GM23338 (cell line): ENCODE data around the gene TRUB1. TPM values are rescaled to one million over a fixed set of nuclear protein-coding genes. Genes with fewer than 3 reads are reported as not detected.

Experiments
- ATAC-seq: fragments of 200-7000 bp; cut with Tn5 transposase; 3 replicates; pipeline ENCODE4 v1.9.1; 2020
- DNase-seq: peaks from one replicate; pipeline ENCODE4 v3.0.0-alpha.2; 2015; ENCODE audit warnings: low spot score
- H2AFZ ChIP-seq: fragments of 200-600 bp; sonication (generic); 2 replicates; pipeline ENCODE4 v1.8.0; 2016; ENCODE audit warnings: antibody characterized with exemption, mild to moderate bottlenecking, moderate library complexity
- H3F3A ChIP-seq: fragments of 200-600 bp; sonication (generic); replicated peaks from 2 replicates; pipeline ENCODE4 v1.8.0; 2017; ENCODE audit warnings: antibody characterized with exemption, mixed run types, low read depth
- H3K27ac ChIP-seq: fragments of 200-600 bp; sonication (generic); 2 replicates; pipeline ENCODE4 v1.6.1; 2016; ENCODE audit warnings: low read depth
- H3K27me3 ChIP-seq: fragments of 200-600 bp; sonication (generic); 2 replicates; pipeline ENCODE4 v1.8.0; 2016; ENCODE audit warnings: mild to moderate bottlenecking, mixed run types, moderate library complexity; ENCODE audit not compliant: insufficient read depth
- H3K36me3 ChIP-seq: fragments of 200-600 bp; sonication (generic); 2 replicates; pipeline ENCODE4 v1.8.0; 2016; ENCODE audit warnings: mild to moderate bottlenecking; ENCODE audit not compliant: insufficient read depth
- H3K4me1 ChIP-seq: fragments of 200-600 bp; sonication (generic); 2 replicates; pipeline ENCODE4 v1.8.0; 2016; ENCODE audit warnings: mild to moderate bottlenecking, moderate library complexity; ENCODE audit not compliant: insufficient read depth
- H3K4me2 ChIP-seq: fragments of 200-600 bp; sonication (generic); 2 replicates; pipeline ENCODE4 v1.7.1; 2017; ENCODE audit warnings: mixed run types
- H3K4me3 ChIP-seq: fragments of 200-600 bp; sonication (generic); 2 replicates; pipeline ENCODE4 v1.6.1; 2016; ENCODE audit warnings: mixed run types
- H3K79me2 ChIP-seq: fragments of 200-600 bp; sonication (generic); replicated peaks from 2 replicates; pipeline ENCODE4 v1.8.0; 2017; ENCODE audit warnings: mild to moderate bottlenecking; ENCODE audit not compliant: insufficient read depth
- H3K9me2 ChIP-seq: fragments of 200-600 bp; sonication (generic); 2 replicates; pipeline ENCODE4 v1.8.0; 2017; ENCODE audit not compliant: insufficient read depth
- H4K20me1 ChIP-seq: fragments of 200-600 bp; sonication (generic); replicated peaks from 2 replicates; pipeline ENCODE4 v1.8.0; 2017; ENCODE audit warnings: mild to moderate bottlenecking; ENCODE audit not compliant: insufficient read depth
- H3K27ac Mint-ChIP-seq: 2 replicates; pipeline ENCODE4 v1.8.0; 2020; ENCODE audit warnings: inconsistent platforms, mild to moderate bottlenecking, moderate library complexity, mixed read lengths
- H3K27me3 Mint-ChIP-seq: 3 replicates; pipeline ENCODE4 v1.8.0; 2022; ENCODE audit warnings: low read depth, mild to moderate bottlenecking, moderate library complexity, mixed read lengths, inconsistent platforms; ENCODE audit not compliant: insufficient read depth, poor library complexity
- H3K36me3 Mint-ChIP-seq: 3 replicates; pipeline ENCODE4 v1.8.0; 2021; ENCODE audit warnings: low read depth, mild to moderate bottlenecking, inconsistent platforms, moderate library complexity, mixed read lengths
- H3K4me1 Mint-ChIP-seq: 3 replicates; pipeline ENCODE4 v1.8.0; 2020; ENCODE audit warnings: mild to moderate bottlenecking, inconsistent platforms, mixed read lengths
- H3K4me3 Mint-ChIP-seq: 3 replicates; pipeline ENCODE4 v1.8.0; 2021; ENCODE audit warnings: moderate library complexity, mild to moderate bottlenecking, inconsistent platforms, mixed read lengths
- H3K9me3 Mint-ChIP-seq: 3 replicates; pipeline ENCODE4 v1.8.0; 2020; ENCODE audit warnings: moderate library complexity, mild to moderate bottlenecking, inconsistent platforms, mixed read lengths
- CTCF ChIP-seq, 2 experiments: fragments of 200-600 bp in 1 of 2; sonication (generic) in 1 of 2; conservative IDR thresholded peaks; 2 replicates each; pipeline versions ENCODE4 v1.5.1 to v1.6.1; 2016 to 2017; ENCODE audit warnings: antibody characterized with exemption in 2 of 2, low read depth in 2 of 2, mild to moderate bottlenecking in 2 of 2, moderate library complexity in 1 of 2
- EZH2phosphoT487 ChIP-seq: fragments of 200-600 bp; sonication (generic); IDR thresholded peaks from one replicate; pipeline ENCODE4 v1.8.1; 2018; ENCODE audit warnings: antibody characterized with exemption; ENCODE audit not compliant: unreplicated experiment
- JUNB ChIP-seq: IDR thresholded peaks from one replicate; pipeline ENCODE4 v1.6.1; 2016; ENCODE audit warnings: antibody characterized with exemption; ENCODE audit not compliant: unreplicated experiment
- ZNF114 ChIP-seq: fragments of 250-450 bp; sonication (Bioruptor Pico); IDR thresholded peaks from 2 replicates; pipeline ENCODE4 v1.5.0; 2020; ENCODE audit warnings: mild to moderate bottlenecking, moderate library complexity
- ZNF462 ChIP-seq: fragments of 250-450 bp; sonication (Bioruptor Pico); IDR thresholded peaks from 2 replicates; pipeline ENCODE4 v1.5.0; 2020; ENCODE audit warnings: mild to moderate bottlenecking, moderate library complexity
- polyA plus RNA-seq: library from polyadenylated mRNA; unstranded; fragments of >200 nt; fragmentation: Nextera tagmentation; extraction: Ambion mirVana; gene quantifications from 2 replicates; pipeline ENCODE4 v1.2.1, GENCODE V29; 2016
- total RNA-seq: library from RNA; depleted of rRNA; stranded (reverse); fragments of >200 nt; shearing (Covaris generic); gene quantifications from 2 replicates; pipeline ENCODE4 v1.2.3, GENCODE V29; 2014

Gene TRUB1
- total and polyA plus RNA-seq, 2 experiments from 2014 or later: 15.5 to 34.5 TPM

DNA sequence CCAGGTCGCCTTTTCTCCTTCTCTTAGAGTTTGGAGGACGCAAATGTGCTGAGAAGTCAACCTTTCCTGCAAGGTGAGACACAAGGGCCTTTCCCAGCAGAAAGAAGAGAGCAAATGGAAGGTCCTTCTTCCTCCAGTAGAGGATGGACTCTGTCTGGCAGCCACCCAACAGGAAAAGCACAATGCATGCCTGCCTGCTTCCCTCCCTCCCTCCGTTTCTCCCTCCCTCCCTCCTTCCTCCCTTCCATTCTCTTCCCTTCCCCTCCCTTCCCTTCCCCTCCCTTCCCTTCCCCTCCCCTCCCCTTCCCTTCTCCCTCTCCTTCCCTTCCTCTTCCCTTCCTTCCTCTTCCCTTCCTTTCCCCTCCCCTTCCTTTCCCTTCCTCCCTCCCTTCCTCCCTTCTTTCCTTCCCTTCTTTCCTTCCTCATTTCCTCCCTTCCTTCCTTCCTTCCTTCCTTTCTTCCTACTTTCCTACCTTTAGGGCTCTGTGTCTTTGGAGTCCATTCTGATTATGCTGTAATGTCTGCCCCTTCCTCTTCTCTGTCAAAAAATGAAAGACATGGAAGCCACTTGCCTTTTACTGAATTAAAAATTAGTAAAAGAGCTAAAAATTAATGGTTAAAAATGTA is 66.4 kb downstream of the TRUB1 start:
- DNase-seq (no peak), ATAC-seq (no peak)
- H3K27ac ChIP-seq: no peak overlapping the region
- H3K36me3 Mint-ChIP-seq: no peaks in the 10 kb centered on the region
- H3K4me1 Mint-ChIP-seq: peaks cover 19% of the 10 kb centered on the region
- no peaks in the 10 kb centered on the region for H3K27me3 Mint-ChIP-seq
- no peaks in the 10 kb centered on the region for H3F3A ChIP-seq
- no peak overlapping the region for H3K4me3 Mint-ChIP-seq
- H3K4me2 ChIP-seq: no peak overlapping the region
- no peaks in the 10 kb centered on the region for H3K79me2 ChIP-seq
- H3K9me2 ChIP-seq: no peaks in the 10 kb centered on the region
- no peak overlapping the region for H2AFZ ChIP-seq
- no peaks in the 10 kb centered on the region for H3K9me3 Mint-ChIP-seq
- H3K4me1 ChIP-seq: peaks cover 12% of the 10 kb centered on the region
- no peaks in the 10 kb centered on the region for H4K20me1 ChIP-seq
- H3K27ac Mint-ChIP-seq: no peak overlapping the region
- no peaks in the 10 kb centered on the region for H3K27me3 ChIP-seq
- no peak for TF ChIP-seq CTCF (conservative IDR thresholded peaks at IDR 0.05; ENCODE audit: low read depth in 2 of 2)
- TF ChIP-seq ZNF462: no peak
- no peak for TF ChIP-seq JUNB
- TF ChIP-seq ZNF114 (CRISPR knock-in tag): no peak
- no peak for TF ChIP-seq EZH2phosphoT487
- H3K36me3 ChIP-seq: no peaks in the 10 kb centered on the region
- H3K4me3 ChIP-seq: no peak overlapping the region
